HepG2 (cell line): ENCODE results near the gene WNT5A. TPM values are rescaled to one million over a fixed set of nuclear protein-coding genes. Genes with fewer than 3 reads are reported as not detected.

Source experiments
- ATAC-seq: fragments of 200-7000 bp; cut with Tn5 transposase; 3 replicates; pipeline ENCODE4 v1.9.1; 2020; ENCODE audit warnings: mild to moderate bottlenecking, moderate library complexity
- BruUV-seq: library from RNA; stranded (reverse); fragments of 400-500 nt; replicated peaks from 2 replicates; lab custom pipeline; 2021; lab: Mats Ljungman, UMichigan
- CTCF ChIA-PET: fragments of 300-600 bp; formaldehyde crosslinking; extraction: SDS; loops from one replicate; lab custom pipeline; 2021; ENCODE audit warnings: low total read pairs, inconsistent platforms, low intra/inter-chr PET ratio; lab: Yijun Ruan, JAX
- POLR2A ChIA-PET: fragments of 350-600 bp; sonication (Branson Sonifier 250); formaldehyde crosslinking; loops from one replicate; lab custom pipeline; 2020; ENCODE audit warnings: antibody characterized with exemption, inconsistent platforms; lab: Yijun Ruan, JAX
- DNase-seq: peaks from one replicate; pipeline ENCODE4 v3.0.0-alpha.2; 2015; ENCODE audit warnings: low spot score
- FAIRE-seq: peaks from 3 replicates; lab custom pipeline; 2011; peaks lifted over from hg19 to GRCh38; lab: Jason Lieb, UNC
- H2AFZ ChIP-seq: one replicate; pipeline ENCODE4 v1.6.1; 2011; ENCODE audit warnings: low read length, inconsistent platforms
- H3K27ac ChIP-seq: fragments of 300-600 bp; 3 replicates; pipeline ENCODE4 v1.8.0; 2011; ENCODE audit warnings: mixed run types, mild to moderate bottlenecking, mixed read lengths, low read length, inconsistent platforms; ENCODE audit not compliant: insufficient read depth; ENCODE audit errors: extremely low read length
- H3K27me3 ChIP-seq, 2 experiments: fragments of 200-600 bp in 1 of 2; 2 replicates in 1 of 2; 3 replicates in 1 of 2; pipeline versions ENCODE4 v1.6.0 to v1.8.0; 2011; ENCODE audit warnings: low read length in 2 of 2, mild to moderate bottlenecking in 2 of 2, moderate library complexity in 2 of 2, inconsistent platforms in 1 of 2; ENCODE audit not compliant: insufficient read depth in 2 of 2, control insufficient read depth in 1 of 2
- H3K36me3 ChIP-seq, 2 experiments: fragments of 200-600 bp in 1 of 2; replicated peaks in 1 of 2; 2 replicates in 1 of 2; 3 replicates in 1 of 2; pipeline versions ENCODE4 v1.5.1 to v1.8.0; 2011; ENCODE audit warnings: low read length in 2 of 2, inconsistent platforms in 1 of 2; ENCODE audit not compliant: insufficient read depth in 2 of 2, control insufficient read depth in 1 of 2
- H3K4me1 ChIP-seq: 2 replicates; pipeline ENCODE4 v1.5.1; 2012; ENCODE audit warnings: low read length, inconsistent platforms; ENCODE audit not compliant: insufficient read depth
- H3K4me2 ChIP-seq: 2 replicates; pipeline ENCODE4 v1.6.0; 2011; ENCODE audit warnings: low read depth, low read length, inconsistent platforms
- H3K4me3 ChIP-seq, 3 experiments: fragments of 200-600 bp in 1 of 3; sonication (generic), shearing (Covaris generic) in 1 of 3; replicated peaks in 1 of 3; 2 replicates each; pipeline ENCODE4 v1.5.1; 2011 to 2016; ENCODE audit warnings: low read length in 3 of 3, inconsistent platforms in 2 of 3, low read depth in 2 of 3, mild to moderate bottlenecking in 2 of 3, control low read depth in 1 of 3, mixed read lengths in 1 of 3; ENCODE audit not compliant: insufficient read depth in 1 of 3
- H3K79me2 ChIP-seq: one replicate; pipeline ENCODE4 v1.6.1; 2011; ENCODE audit warnings: low read length, inconsistent platforms; ENCODE audit not compliant: insufficient read depth
- H3K9ac ChIP-seq: 2 replicates; pipeline ENCODE4 v1.6.0; 2011; ENCODE audit warnings: mild to moderate bottlenecking, low read depth, low read length, inconsistent platforms; ENCODE audit not compliant: insufficient read depth
- H3K9me3 ChIP-seq: 2 replicates; pipeline ENCODE4 v1.5.1; 2012; ENCODE audit warnings: mild to moderate bottlenecking, low read length
- H4K20me1 ChIP-seq: 2 replicates; pipeline ENCODE4 v1.6.0; 2011; ENCODE audit warnings: inconsistent platforms, mild to moderate bottlenecking, low read length, moderate library complexity; ENCODE audit not compliant: insufficient read depth
- CEBPB ChIP-seq: IDR thresholded peaks from 2 replicates; pipeline ENCODE4 v1.6.1; 2011; ENCODE audit warnings: low read depth, low read length, improper control_type of control experiment, borderline replicate concordance
- IKZF1 ChIP-seq: fragments of 450-650 bp; IDR thresholded peaks from 2 replicates; pipeline ENCODE4 v1.7.1; 2016
- KLF13 ChIP-seq: sonication (generic); formaldehyde crosslinking; IDR thresholded peaks from 2 replicates; pipeline ENCODE4 v1.4.0; 2020; ENCODE audit warnings: mild to moderate bottlenecking, missing genetic modification reagents
- NFIB ChIP-seq: sonication (generic); formaldehyde crosslinking; IDR thresholded peaks from 2 replicates; pipeline ENCODE4 v1.9.0; 2021; ENCODE audit warnings: missing genetic modification reagents, mild to moderate bottlenecking, borderline replicate concordance
- RBAK ChIP-seq: sonication (generic); formaldehyde crosslinking; IDR thresholded peaks from 2 replicates; pipeline ENCODE4 v1.5.1; 2020; ENCODE audit warnings: mild to moderate bottlenecking, missing genetic modification reagents
- ZNF160 ChIP-seq: sonication (generic); formaldehyde crosslinking; IDR thresholded peaks from 2 replicates; pipeline ENCODE4 v1.8.0; 2022; ENCODE audit warnings: mild to moderate bottlenecking, inconsistent platforms, missing genetic modification reagents
- ZNF337 ChIP-seq: sonication (generic); formaldehyde crosslinking; IDR thresholded peaks from 2 replicates; pipeline ENCODE4 v1.5.1; 2020; ENCODE audit warnings: missing genetic modification reagents, low read depth, mild to moderate bottlenecking, borderline replicate concordance
- ZNF343 ChIP-seq: sonication (generic); formaldehyde crosslinking; IDR thresholded peaks from 2 replicates; pipeline ENCODE4 v1.4.0; 2020; ENCODE audit warnings: mild to moderate bottlenecking, missing genetic modification reagents
- ZNF773 ChIP-seq: sonication (generic); formaldehyde crosslinking; IDR thresholded peaks from 2 replicates; pipeline ENCODE4 v1.4.0; 2020; ENCODE audit warnings: missing genetic modification reagents, borderline replicate concordance
- WGBS: methylation state at CpG from one replicate; pipeline ENCODE4 v1.1.6; 2017; ENCODE audit warnings: low lambda C conversion rate; 5-methylcytosine and 5-hydroxymethylcytosine counted together
- in situ Hi-C: cut with HindIII; loops from 2 replicates; pipeline ENCODE4 v1.10.0; 2017; ENCODE audit warnings: low pct_unique_long_range_greater_than_20kb; ENCODE audit not compliant: extremely low pct_ligation_motif_present
- intact Hi-C: fragments of 100-400 bp; cut with micrococcal nuclease; formaldehyde crosslinking; loops from one replicate; pipeline ENCODE4 v1.10.0; 2022; ENCODE audit not compliant: unreplicated experiment
- polyA plus RNA-seq, 8 experiments: library from polyadenylated mRNA; depleted of rRNA in 3 of 8; stranded (reverse) in 7 of 8; unstranded in 1 of 8; fragments of >200 nt; fragmentation: Illumina TruSeq in 4 of 8; extraction: Trizol in 4 of 8; gene quantifications; 2 replicates each; pipeline versions ENCODE4 v1.2.1 to v1.2.3, GENCODE V29; 2011 to 2016; ENCODE audit warnings: low read depth in 4 of 8, missing spikeins in 1 of 8, mixed read lengths in 1 of 8; ENCODE audit not compliant: insufficient read depth in 1 of 8
- total RNA-seq, 5 experiments: library from RNA; depleted of rRNA; stranded (reverse); fragments of >200 nt; fragmentation: Illumina TruSeq; extraction: Trizol; gene quantifications; 2 replicates each; pipeline ENCODE4 v1.2.3, GENCODE V29; 2016; ENCODE audit warnings: low read depth in 1 of 5
- TF ChIP-seq, protein P1 (sequence below): sonication (generic); formaldehyde crosslinking; IDR thresholded peaks from 2 replicates; pipeline ENCODE4 v1.8.1; 2023; ENCODE audit warnings: mild to moderate bottlenecking, missing genetic modification reagents
- TF ChIP-seq, protein P2 (sequence below): sonication (generic); formaldehyde crosslinking; IDR thresholded peaks from 2 replicates; pipeline ENCODE4 v1.4.0; 2020; ENCODE audit warnings: missing genetic modification reagents
- TF ChIP-seq, protein P3 (sequence below): sonication (generic); formaldehyde crosslinking; IDR thresholded peaks from 2 replicates; pipeline ENCODE4 v1.4.0; 2020; ENCODE audit warnings: mild to moderate bottlenecking, missing genetic modification reagents, borderline replicate concordance

The WNT5A gene
- total and polyA plus RNA-seq, 2 of the 13 experiments (the other 11 are each of a cell fraction or from before 2014, with no cell fraction given): not detected

DNA sequence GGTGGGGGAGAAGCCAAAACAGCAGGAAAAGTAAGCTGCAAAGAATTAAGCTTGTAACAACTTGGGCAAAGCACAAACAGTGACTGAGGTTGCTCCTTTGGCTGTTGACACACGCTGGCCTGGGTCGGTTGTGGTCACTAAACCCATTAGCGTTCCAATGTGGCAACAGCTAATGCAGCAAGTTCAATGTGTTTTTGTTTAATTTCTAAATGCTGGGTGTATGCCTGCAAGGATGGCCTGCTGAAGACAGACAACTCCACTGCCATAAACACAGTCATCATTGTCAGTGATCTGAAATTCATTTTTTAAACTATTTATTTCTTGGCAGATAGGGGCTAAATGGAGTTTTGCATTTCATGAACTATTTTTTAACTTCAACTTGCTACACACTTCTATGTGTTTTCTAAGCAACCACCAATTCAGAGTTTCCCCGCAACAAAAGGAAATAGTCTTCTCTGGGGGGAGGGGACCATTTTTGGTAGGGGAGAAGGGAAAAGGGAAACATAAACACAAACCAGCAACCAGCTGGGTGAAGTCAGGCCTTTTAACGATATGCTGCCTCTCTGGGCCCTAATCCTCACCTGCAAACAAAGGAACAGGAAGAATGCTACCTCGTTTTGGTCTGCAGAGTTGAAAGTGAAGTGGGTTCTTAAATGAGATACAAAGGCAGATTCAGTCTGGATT lies 34.8 kb upstream of the WNT5A start:
- FAIRE-seq: no peak
- TF ChIP-seq ZNF337 (CRISPR knock-in tag) (no peak), NFIB (no peak), CEBPB (no peak), RBAK (CRISPR knock-in tag) (no peak), IKZF1 (no peak), ZNF160 (CRISPR knock-in tag) (no peak), ZNF773 (CRISPR knock-in tag) (no peak), ZNF343 (no peak), KLF13 (no peak)
- TF ChIP-seq, protein P1, sequence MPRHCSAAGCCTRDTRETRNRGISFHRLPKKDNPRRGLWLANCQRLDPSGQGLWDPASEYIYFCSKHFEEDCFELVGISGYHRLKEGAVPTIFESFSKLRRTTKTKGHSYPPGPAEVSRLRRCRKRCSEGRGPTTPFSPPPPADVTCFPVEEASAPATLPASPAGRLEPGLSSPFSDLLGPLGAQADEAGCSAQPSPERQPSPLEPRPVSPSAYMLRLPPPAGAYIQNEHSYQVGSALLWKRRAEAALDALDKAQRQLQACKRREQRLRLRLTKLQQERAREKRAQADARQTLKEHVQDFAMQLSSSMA (CRISPR knock-in tag): no peak
- TF ChIP-seq, protein P2, sequence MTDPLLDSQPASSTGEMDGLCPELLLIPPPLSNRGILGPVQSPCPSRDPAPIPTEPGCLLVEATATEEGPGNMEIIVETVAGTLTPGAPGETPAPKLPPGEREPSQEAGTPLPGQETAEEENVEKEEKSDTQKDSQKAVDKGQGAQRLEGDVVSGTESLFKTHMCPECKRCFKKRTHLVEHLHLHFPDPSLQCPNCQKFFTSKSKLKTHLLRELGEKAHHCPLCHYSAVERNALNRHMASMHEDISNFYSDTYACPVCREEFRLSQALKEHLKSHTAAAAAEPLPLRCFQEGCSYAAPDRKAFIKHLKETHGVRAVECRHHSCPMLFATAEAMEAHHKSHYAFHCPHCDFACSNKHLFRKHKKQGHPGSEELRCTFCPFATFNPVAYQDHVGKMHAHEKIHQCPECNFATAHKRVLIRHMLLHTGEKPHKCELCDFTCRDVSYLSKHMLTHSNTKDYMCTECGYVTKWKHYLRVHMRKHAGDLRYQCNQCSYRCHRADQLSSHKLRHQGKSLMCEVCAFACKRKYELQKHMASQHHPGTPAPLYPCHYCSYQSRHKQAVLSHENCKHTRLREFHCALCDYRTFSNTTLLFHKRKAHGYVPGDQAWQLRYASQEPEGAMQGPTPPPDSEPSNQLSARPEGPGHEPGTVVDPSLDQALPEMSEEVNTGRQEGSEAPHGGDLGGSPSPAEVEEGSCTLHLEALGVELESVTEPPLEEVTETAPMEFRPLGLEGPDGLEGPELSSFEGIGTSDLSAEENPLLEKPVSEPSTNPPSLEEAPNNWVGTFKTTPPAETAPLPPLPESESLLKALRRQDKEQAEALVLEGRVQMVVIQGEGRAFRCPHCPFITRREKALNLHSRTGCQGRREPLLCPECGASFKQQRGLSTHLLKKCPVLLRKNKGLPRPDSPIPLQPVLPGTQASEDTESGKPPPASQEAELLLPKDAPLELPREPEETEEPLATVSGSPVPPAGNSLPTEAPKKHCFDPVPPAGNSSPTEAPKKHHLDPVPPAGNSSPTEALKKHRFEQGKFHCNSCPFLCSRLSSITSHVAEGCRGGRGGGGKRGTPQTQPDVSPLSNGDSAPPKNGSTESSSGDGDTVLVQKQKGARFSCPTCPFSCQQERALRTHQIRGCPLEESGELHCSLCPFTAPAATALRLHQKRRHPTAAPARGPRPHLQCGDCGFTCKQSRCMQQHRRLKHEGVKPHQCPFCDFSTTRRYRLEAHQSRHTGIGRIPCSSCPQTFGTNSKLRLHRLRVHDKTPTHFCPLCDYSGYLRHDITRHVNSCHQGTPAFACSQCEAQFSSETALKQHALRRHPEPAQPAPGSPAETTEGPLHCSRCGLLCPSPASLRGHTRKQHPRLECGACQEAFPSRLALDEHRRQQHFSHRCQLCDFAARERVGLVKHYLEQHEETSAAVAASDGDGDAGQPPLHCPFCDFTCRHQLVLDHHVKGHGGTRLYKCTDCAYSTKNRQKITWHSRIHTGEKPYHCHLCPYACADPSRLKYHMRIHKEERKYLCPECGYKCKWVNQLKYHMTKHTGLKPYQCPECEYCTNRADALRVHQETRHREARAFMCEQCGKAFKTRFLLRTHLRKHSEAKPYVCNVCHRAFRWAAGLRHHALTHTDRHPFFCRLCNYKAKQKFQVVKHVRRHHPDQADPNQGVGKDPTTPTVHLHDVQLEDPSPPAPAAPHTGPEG (CRISPR knock-in tag): no peak
- TF ChIP-seq, protein P3, sequence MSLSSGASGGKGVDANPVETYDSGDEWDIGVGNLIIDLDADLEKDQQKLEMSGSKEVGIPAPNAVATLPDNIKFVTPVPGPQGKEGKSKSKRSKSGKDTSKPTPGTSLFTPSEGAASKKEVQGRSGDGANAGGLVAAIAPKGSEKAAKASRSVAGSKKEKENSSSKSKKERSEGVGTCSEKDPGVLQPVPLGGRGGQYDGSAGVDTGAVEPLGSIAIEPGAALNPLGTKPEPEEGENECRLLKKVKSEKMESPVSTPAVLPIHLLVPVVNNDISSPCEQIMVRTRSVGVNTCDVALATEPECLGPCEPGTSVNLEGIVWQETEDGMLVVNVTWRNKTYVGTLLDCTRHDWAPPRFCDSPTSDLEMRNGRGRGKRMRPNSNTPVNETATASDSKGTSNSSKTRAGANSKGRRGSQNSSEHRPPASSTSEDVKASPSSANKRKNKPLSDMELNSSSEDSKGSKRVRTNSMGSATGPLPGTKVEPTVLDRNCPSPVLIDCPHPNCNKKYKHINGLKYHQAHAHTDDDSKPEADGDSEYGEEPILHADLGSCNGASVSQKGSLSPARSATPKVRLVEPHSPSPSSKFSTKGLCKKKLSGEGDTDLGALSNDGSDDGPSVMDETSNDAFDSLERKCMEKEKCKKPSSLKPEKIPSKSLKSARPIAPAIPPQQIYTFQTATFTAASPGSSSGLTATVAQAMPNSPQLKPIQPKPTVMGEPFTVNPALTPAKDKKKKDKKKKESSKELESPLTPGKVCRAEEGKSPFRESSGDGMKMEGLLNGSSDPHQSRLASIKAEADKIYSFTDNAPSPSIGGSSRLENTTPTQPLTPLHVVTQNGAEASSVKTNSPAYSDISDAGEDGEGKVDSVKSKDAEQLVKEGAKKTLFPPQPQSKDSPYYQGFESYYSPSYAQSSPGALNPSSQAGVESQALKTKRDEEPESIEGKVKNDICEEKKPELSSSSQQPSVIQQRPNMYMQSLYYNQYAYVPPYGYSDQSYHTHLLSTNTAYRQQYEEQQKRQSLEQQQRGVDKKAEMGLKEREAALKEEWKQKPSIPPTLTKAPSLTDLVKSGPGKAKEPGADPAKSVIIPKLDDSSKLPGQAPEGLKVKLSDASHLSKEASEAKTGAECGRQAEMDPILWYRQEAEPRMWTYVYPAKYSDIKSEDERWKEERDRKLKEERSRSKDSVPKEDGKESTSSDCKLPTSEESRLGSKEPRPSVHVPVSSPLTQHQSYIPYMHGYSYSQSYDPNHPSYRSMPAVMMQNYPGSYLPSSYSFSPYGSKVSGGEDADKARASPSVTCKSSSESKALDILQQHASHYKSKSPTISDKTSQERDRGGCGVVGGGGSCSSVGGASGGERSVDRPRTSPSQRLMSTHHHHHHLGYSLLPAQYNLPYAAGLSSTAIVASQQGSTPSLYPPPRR (CRISPR knock-in tag): no peak

More for the DNA sequence above, 34.8 kb upstream of the WNT5A start:
- intact Hi-C loops: no loop called here
- Histone ChIP-seq H3K27ac (no peak overlapping the region), H3K9me3 (no peaks in the 10 kb centered on the region), H4K20me1 (no peaks in the 10 kb centered on the region), H3K79me2 (no peaks in the 10 kb centered on the region), H3K4me3 (no peak overlapping the region), H3K27me3 (no peaks in the 10 kb centered on the region), H3K4me2 (no peak overlapping the region), H3K4me1 (peaks cover 12% of the 10 kb centered on the region), H3K36me3 (no peaks in the 10 kb centered on the region), H3K9ac (no peak overlapping the region), H2AFZ (no peak overlapping the region)
- WGBS: 2% methylated on average over 6 of the region's 6 CpGs
- ChIA-PET POLR2A (no interaction called here), CTCF (no interaction called here)
- BruUV-seq: no TSS peak
- no peak for DNase-seq
- ATAC-seq: no peak
- in situ Hi-C loops: no loop called here
